ENCODE measurements around the gene AZGP1.
"Not testable (repeated sequence)": the region's sequence is repeated elsewhere in the genome, so short reads cannot be mapped to it uniquely, and the experiment has no call there.

AZGP1 gene

DNA sequence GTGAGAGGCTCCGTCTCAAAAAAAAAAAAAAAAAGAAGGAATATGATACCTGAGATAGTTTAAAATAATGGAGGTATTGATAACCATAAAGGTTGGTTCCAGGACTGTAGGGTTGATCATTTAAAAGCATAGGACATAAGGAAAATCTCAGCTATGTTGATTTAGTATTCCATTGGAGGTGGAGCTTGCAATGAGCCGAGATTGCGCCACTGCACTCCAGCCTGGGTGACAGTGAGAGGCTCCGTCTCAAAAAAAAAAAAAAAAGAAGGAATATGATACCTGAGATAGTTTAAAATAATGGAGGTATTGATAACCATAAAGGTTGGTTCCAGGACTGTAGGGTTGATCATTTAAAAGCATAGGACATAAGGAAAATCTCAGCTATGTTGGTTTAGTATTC lies 23.2 kb downstream of the AZGP1 start:
- not testable (repeated sequence) for DNase-seq (ENCODE audit: low read depth)

DNA sequence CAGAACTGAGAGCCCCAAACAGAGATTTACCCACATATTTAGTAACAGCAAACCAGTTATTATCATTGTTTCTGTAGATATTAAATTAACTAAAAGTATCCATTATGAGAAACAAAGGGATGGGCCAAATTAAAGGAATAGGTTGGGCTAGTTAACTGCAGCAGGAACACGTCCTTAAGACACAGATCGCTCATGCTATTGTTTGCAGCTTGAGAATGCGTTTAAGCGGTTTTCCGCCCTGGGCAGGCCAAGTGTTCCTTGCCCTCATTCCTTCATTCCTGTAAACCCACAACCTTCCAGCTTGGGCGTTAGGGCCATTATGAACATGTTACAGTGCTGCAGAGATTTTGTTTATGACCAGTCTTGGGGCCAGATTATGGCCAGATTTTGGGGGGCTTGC lies 25.0 kb downstream of the AZGP1 start:
- DNase-seq (ENCODE audit: low read depth) = not testable (repeated sequence)

DNA sequence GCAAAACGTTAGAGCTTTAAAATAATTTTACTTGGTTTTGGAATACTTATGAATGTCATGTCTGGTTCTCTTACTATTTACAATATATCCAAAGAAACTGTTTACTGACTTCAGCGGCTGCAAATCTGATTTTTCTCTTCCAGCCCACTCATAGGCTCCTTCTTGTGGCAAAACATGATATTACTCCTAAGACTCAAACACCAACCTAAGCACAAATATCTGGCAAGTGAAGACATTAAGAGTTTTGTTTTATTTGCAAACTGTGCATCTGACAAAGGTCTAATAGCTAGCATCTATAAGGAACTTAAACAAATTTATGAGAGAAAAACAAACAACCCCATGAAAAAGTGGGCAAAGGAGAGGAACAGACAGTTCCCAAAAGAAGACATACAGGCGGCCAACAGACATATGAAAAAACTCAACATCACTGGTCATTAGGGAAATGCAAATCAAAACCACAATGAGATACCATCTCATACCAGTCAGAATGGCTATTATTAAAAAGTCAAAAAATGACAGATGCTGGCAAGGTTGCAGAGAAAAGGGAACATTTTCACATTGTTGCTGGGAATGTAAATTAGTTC lies 26.1 kb downstream of the AZGP1 start:
- DNase-seq (ENCODE audit: low read depth) = no peak

DNA sequence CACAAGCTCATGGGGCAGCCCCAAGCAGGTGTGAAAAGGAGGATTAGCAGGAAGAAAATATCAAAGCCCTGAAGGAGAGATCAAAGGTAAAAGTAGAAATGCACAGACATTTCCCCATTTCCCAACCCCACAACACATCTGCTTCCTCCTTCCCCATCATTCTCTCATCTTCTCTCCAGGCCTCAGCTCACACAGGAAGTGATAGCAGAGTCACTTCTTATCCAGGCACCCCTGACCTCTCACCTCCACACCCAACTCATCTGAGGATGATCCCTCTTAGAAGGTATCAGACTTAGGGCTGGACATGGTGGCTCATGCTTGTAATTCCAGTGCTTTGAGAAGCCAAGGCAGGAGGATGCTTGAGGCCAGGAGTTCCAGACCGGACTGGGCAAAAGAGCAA lies 28.2 kb downstream of the AZGP1 start:
- DNase-seq (ENCODE audit: low read depth) = no peak

DNA sequence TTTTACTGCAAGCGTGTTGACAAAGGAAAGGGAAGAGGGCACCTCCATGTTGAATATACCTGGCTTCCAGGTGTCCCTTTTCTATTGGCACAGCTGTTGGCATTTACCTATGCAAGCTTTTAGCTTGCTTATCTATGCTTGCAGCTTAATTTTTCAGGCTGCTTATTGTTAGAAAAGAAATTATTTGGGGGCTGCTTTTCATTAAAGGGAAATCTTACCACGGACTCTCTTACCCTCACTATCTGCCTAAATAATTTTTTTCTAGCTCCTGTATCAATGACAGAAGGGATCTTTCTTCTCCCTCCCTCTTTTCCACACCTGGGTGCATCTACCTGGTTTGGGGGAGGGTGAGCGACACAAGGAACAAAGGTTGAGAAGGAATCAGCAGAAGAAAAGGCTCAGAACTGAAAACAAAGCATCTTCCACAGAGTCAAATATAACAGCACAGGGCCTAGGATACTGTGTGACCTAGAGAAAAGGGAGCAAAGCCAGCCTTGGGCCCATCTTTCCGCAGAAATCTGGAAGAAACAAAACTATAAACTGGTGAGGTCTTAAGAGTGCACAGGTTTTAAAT lies 31.2 kb downstream of the AZGP1 start:
- DNase-seq (ENCODE audit: low read depth) = no peak

DNA sequence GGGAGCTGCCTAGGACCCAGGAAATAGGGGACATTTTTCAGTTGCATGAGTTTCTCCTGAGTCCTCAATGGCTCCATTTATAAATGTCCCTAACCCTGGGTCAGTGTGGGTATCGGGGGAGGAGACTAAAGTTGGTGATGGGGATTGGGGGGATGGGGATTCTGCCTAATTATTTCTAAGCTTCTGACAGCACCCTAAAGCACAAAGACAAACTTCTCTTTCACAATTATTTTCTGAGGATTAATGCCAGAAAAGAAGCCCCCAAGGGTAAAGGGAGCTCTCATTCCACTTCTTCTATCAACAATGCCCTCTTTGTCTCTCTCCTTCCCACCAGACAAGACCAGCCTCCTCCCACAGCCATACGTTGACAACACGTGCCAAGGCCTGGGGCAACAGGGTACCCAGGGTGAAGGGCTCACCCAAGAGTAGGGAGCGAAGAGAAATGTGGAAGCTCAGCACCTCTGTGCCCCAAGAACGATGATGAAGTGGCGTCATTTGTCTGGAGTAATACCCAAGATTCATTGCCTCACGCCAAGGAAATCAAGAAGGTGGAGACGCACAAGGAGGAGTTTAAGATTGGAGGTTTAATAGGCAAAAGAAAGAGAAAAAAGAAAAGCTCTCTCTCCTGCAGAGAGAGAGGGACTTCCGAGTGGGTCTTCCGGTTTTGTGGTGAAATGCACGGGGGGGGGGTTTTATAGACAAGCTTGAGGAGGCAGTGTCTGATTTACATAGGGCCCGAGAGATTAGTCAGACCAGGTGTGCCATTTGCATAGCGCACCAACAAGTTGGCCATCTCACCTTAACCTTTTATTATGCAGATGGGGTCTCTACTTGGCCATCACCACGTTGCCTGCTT lies 32.0 kb downstream of the AZGP1 start:
- no peak for DNase-seq (ENCODE audit: low read depth)

DNA sequence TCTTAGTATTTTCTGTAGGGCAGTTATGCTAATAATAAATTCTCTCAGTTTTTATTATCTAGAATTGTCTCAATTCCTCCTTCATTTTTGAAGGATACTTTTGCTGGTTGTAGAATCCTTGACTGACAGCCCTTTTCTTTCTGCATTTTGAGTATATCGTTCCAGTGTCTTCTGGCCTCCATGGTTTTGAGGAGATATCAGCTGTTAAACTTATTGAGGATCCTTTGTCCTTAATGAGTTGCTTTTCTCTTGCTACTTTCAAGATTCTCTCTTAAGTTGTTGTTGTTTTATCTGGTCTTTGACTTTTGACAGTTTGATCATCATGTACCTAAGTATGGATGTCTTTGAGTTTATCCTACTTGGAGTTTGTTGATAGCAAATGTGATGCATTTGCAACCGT lies 37.5 kb downstream of the AZGP1 start:
- no peak for DNase-seq (ENCODE audit: low read depth)

DNA sequence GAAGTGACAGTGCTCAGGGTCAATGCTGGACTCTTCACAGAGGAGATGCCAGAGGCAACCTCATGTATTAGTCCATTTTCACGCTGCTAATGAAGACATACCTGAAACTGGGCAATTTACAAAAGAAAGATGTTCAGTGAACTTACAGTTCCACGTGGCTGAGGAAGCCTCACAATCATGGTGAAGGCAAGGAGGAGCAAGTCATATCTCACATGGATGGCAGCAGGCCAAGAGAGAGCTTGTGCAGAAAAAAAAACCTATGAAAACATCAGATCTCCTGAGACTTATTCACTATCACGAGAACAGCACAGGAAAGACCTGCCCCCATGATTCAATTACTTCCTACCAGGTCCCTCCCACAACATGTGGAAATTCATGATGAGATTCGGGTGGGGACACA lies 40.8 kb downstream of the AZGP1 start:
- DNase-seq (ENCODE audit: low read depth) = not testable (repeated sequence)

DNA sequence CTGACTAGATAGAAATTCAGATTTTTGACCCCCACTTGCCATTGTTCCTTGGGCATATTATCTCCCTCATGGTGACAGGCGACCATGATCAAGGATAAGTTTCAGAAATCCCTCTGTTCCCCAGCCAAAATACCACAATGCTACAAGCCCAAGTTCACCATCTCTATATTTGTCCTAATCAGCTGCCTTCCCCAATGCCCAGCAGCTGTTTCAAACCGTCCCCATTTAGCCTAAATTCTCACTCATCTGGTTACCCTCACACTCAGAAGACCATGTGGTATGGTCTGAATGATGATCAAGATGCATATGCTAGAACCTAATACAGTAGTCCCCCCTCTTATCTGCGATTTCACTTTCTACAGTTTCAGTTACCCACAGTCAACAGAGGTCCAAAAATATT lies 45.5 kb downstream of the AZGP1 start:
- DNase-seq (ENCODE audit: low read depth) = no peak

DNA sequence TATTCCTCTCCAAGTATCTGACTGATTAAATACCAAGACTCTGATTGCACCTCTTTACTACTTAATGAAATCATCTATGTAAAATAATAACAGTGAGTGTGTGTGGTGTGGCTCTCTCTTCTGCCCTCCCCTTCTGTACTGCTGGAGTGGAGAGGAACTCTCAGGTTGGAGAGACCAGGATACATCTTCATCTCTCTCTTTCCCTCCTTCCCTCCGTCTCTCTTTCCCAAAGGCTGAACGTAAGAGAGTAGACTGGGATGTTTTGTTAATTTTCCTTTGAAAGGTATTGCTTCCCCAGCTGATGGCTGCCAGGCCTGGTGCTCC lies 46.1 kb downstream of the AZGP1 start:
- no peak for DNase-seq (ENCODE audit: low read depth)

DNA sequence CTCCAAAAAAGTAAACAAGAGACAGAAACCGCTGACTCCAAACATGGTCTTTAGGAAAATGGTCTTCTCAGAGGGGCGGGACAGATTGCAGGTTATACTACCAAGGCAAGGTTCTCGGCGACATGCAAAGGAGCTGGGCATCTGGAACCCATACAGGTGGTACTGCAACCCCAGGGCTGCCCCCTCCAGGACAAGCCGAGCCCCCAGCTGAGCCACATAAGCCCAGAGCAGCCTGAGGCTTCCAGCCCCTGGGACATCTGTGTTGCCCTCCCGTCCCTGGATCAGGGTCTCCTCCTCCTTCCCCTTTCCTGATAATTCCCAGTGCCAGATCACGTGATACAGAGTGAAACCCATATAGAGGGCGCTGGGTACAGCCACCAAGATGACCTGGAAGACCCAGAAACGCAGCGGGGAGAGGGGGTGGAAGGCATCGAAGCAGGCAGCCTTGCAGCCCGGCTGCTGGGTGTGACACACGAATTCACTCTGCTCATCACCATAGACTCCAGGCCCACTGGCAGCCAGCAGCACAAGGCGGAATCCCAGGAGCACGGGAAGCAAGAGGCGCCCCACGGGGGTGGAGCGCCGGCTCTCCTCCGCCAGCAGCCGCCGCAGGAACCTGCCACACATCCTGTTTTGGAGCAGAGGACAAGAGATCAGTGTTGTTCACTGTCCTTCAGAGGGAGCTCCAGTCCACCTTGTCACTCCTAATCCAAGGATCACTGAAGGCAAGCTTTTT lies 46.7 kb downstream of the AZGP1 start, which contains the start of gene GJC3:
TSS of gene GJC3 (minus strand) at position 627 of the 736 bp plus-strand sequence. CDS start at position 627, 0 bp downstream.
- no peak for DNase-seq (ENCODE audit: low read depth)

DNA sequence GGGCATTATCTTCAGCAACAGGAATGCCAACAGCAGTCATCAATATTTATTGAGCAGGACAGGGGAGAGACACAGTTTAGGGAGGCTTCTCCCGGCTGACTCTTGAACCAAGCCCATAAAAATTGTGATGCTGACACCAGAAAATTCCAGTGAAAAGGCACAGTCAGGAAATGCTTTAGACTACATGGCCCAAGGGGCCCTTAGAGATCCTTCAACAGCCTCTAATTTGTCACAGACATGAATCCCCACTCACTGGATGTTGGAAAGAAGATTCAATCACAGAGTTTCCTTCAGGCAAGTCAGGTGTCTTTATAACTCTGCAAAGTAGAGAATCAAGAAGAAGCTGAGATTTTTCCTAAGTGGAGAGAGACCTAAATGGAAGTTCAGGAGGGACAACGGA lies 47.6 kb downstream of the AZGP1 start:
- DNase-seq (ENCODE audit: low read depth) = no peak

DNA sequence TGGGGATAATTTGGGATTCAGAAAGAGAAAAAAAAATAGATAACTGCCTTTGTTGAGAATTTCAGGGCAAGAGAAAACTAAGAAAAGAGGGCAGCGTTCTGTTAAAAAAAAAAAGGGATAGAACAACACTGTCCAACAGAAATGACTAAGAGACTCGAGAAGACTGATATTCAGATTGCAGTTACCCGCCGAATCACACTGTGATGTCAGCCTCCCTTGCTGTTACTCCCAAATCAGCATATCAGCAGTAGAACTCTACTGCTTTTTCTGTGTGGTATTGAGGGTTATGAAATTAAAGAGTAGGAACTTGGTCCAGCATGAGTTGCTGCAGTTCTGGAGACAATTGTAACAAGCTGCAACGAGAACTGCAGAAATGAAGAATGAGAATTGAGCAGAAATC lies 48.3 kb downstream of the AZGP1 start:
- no peak for DNase-seq (ENCODE audit: low read depth)

DNA sequence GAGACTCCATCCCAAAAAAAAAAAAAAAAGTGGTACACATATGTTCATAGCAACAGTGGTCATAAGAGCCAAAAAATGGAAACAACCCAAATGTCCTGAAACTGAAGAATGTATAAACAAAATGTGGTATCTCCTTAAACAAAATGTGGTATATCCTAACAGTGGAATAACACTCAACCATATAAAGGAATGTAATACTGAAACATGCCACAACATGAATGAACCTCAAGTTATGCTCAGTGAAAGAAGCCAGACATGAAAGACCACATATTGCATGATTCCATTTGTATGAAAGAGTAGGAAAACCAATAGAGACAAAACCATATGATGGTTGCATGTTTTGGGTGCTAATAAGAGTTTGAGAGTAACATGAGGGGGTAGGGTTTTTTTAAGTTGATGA lies 49.5 kb downstream of the AZGP1 start:
- no peak for DNase-seq (ENCODE audit: low read depth)

DNA sequence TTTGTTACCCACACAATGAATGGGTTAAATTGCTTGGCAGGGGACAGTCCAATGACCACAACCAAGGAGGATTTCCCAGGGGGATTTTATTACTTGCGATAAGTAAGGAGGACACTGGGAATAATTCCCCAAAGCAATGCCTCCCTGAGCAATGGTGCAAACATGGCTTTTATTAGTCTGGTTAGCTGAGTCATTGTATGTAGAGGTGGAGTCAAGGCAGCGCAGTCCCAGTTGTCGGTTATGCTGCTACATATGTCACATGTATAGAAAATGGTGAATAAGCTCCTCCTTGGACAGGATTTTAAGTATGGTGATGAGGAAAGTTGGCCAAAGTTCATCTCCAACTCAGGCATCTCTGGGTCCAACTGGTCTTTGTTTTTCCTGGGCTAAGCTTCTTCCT lies 52.6 kb downstream of the AZGP1 start:
- DNase-seq (ENCODE audit: low read depth) = no peak

DNA sequence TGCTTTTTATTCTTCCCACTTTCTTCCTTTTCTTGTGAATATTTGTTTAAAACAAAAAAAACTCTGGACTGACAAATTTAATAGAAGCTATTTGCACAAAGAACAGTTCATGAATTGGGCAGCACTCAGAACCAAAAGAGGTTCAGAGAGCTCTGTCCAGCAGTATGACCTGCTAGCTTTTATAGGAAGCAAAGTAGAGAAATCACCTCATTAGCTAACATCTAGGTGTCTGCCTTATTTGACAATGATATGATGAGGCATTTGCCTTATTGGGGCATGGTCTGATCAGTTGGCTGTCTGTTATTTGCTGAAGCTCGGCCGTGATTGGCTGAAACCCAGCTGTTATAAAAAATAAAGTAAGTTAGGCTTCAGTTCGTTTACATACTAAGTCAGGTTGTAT lies 55.7 kb downstream of the AZGP1 start:
- DNase-seq (ENCODE audit: low read depth) = no peak

DNA sequence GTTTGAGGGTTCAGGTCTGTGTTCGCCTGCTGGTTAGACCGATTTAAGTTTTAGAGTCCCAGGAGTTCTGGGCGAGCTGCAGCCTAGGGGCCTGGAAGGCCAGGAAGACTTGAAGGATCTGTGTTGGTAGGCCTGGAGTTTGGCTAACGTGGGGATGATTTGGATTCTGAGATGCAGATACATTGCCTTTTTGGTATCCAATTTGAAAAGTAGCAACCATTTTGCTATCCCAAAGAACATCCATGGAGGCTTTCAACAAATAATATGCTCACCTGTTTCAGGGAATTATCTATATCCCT lies 56.1 kb downstream of the AZGP1 start:
- DNase-seq (ENCODE audit: low read depth) = no peak

DNA sequence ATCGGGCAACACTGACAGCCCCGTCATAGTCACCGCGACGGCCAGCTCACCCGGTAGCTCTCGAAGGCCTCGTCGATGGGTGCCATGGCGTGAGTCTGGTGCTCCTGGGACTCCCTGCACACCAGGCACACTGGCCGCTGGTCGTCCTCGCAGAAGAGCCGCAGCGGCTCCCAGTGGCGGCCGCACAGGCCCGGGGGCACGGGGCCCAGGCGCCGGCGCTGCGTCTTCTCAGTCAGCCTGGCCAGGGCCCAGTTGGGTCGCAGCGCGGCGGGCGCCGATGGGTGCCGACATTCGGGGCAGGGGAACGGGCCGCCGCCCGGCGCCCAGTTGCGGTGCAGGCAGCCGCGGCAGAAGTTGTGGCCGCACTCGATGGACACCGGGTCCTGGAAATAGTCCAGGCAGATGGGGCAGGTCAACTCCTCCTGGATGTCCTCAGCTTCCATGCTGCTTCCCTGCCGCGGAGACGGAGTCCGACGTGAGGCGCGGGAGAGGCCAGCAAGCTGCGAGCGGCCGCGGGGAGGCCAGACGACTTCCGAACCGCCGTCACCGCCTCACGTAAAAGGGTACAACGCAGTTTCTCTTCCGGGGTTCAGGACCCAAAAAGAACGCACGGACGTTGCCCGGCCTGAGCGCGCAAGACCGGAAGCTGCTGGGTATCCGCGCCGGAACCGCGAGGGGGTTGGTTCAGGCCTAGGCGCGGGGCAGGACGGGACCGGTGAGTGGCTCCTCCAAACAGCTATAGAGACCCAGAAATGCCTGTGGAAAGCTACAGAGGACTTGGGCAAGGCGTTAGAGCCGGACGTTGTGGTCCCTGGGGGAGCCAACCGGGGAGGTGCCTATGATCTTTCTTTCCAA lies 56.6 kb downstream of the AZGP1 start, which contains the start of gene TRIM4:
TSS of gene TRIM4 (minus strand) at position 572 of the 855 bp plus-strand sequence. CDS start at position 443, 129 bp downstream.
- DNase-seq (ENCODE audit: low read depth) = peak; percentile 80

Measured in stimulated activated CD8-positive, alpha-beta memory T cell treated with anti-CD3 and anti-CD28 coated beads, Interleukin-12 subunit alpha, Interleukin-12 subunit beta, amount 100 ng/mL, for 1 hour (primary cell).